GM12878 (cell line): ENCODE data around the gene LSMEM2. TPM values are rescaled to one million over a fixed set of nuclear protein-coding genes. Genes with fewer than 3 reads are reported as not detected.

Experiments
- ATAC-seq: fragments of 200-7000 bp; cut with Tn5 transposase; 3 replicates; pipeline ENCODE4 v1.9.1; 2020; ENCODE audit warnings: mild to moderate bottlenecking, moderate library complexity
- BruUV-seq: library from RNA; stranded (reverse); fragments of 400-500 nt; replicated peaks from 2 replicates; lab custom pipeline; 2021; lab: Mats Ljungman, UMichigan
- CTCF ChIA-PET: fragments of 300-600 bp; sonication (Branson Sonifier 250); formaldehyde crosslinking; extraction: SDS; loops from one replicate; lab custom pipeline; 2021; ENCODE audit warnings: inconsistent platforms; lab: Yijun Ruan, JAX
- POLR2A ChIA-PET: fragments of 350-600 bp; formaldehyde crosslinking; extraction: SDS; loops from one replicate; lab custom pipeline; 2021; ENCODE audit warnings: inconsistent platforms; lab: Charles Lee
- RAD21 ChIA-PET: fragments of 300-600 bp; sonication (Branson Sonifier 250); formaldehyde crosslinking; loops from one replicate; lab custom pipeline; 2023; ENCODE audit warnings: antibody characterized with exemption; ENCODE audit not compliant: unreplicated experiment; lab: Charles Lee
- SMC1A ChIA-PET: fragments of 300-600 bp; sonication (Branson Sonifier 250); formaldehyde crosslinking; loops from one replicate; lab custom pipeline; 2023; ENCODE audit not compliant: unreplicated experiment, uncharacterized antibody; lab: Charles Lee
- DNase-seq: peaks from one replicate; pipeline ENCODE4 v3.0.0-alpha.2; 2011; ENCODE audit warnings: low read depth, low spot score
- FAIRE-seq: peaks from 3 replicates; lab custom pipeline; 2011; peaks lifted over from hg19 to GRCh38; lab: Jason Lieb, UNC
- H2AFZ ChIP-seq: 2 replicates; pipeline ENCODE4 v1.6.0; 2011; ENCODE audit warnings: low read depth, low read length, control low read depth; ENCODE audit not compliant: control insufficient read depth
- H3K27ac ChIP-seq: 2 replicates; pipeline ENCODE4 v1.5.1; 2011; ENCODE audit warnings: control low read depth; ENCODE audit not compliant: control insufficient read depth, insufficient read depth
- H3K27me3 ChIP-seq, 2 experiments: replicated peaks in 1 of 2; 2 replicates each; pipeline versions ENCODE4 v1.6.0 to v1.6.1; 2011; ENCODE audit warnings: low read length in 1 of 2; ENCODE audit not compliant: control insufficient read depth in 2 of 2, insufficient read depth in 2 of 2
- H3K36me3 ChIP-seq, 2 experiments: 2 replicates each; pipeline ENCODE4 v1.5.1; 2011; ENCODE audit warnings: low read length in 1 of 2; ENCODE audit not compliant: control insufficient read depth in 2 of 2, insufficient read depth in 2 of 2
- H3K4me1 ChIP-seq: 2 replicates; pipeline ENCODE4 v1.6.1; 2011; ENCODE audit warnings: mild to moderate bottlenecking, low read length, moderate library complexity, mixed read lengths; ENCODE audit not compliant: control insufficient read depth, insufficient read depth
- H3K4me2 ChIP-seq: 2 replicates; pipeline ENCODE4 v1.6.0; 2011; ENCODE audit warnings: control low read depth; ENCODE audit not compliant: control insufficient read depth, insufficient read depth
- H3K4me3 ChIP-seq: fragments of 200-600 bp; sonication (generic); 2 replicates; pipeline ENCODE4 v1.5.1; 2016
- H3K79me2 ChIP-seq: 2 replicates; pipeline ENCODE4 v1.6.0; 2011; ENCODE audit warnings: low read length; ENCODE audit not compliant: control insufficient read depth, insufficient read depth
- H3K9ac ChIP-seq: 2 replicates; pipeline ENCODE4 v1.8.0; 2011; ENCODE audit warnings: low read length, control low read depth, mixed read lengths; ENCODE audit not compliant: control insufficient read depth, insufficient read depth
- H3K9me3 ChIP-seq: replicated peaks from 3 replicates; pipeline ENCODE4 v1.5.1; 2011; ENCODE audit warnings: mild to moderate bottlenecking, low read length; ENCODE audit not compliant: control insufficient read depth, insufficient read depth
- H4K20me1 ChIP-seq: 2 replicates; pipeline ENCODE4 v1.6.0; 2011; ENCODE audit not compliant: control insufficient read depth, insufficient read depth
- EED ChIP-seq: sonication (generic); IDR thresholded peaks from 2 replicates; pipeline ENCODE4 v1.6.1; 2016; ENCODE audit warnings: antibody characterized with exemption, low read depth
- EGR1 ChIP-seq, 2 experiments: IDR thresholded peaks; 1 replicate in 1 of 2; 2 replicates in 1 of 2; pipeline ENCODE4 v1.6.1; 2011 to 2012; ENCODE audit warnings: low read depth in 2 of 2, low read length in 2 of 2, borderline replicate concordance in 1 of 2, mild to moderate bottlenecking in 1 of 2, moderate library complexity in 1 of 2
- FOS ChIP-seq: IDR thresholded peaks from 3 replicates; pipeline ENCODE4 v1.6.1; 2011; ENCODE audit warnings: borderline replicate concordance; ENCODE audit not compliant: insufficient read length; ENCODE audit errors: extremely low read depth
- GATAD2B ChIP-seq: fragments of 450-650 bp; conservative IDR thresholded peaks from 2 replicates; pipeline ENCODE4 v1.6.1; 2017; ENCODE audit warnings: low read depth, mild to moderate bottlenecking, moderate library complexity
- IKZF1 ChIP-seq: fragments of 450-650 bp; conservative IDR thresholded peaks from 2 replicates; pipeline ENCODE4 v1.6.1; 2017; ENCODE audit warnings: antibody characterized with exemption, mild to moderate bottlenecking
- LARP7 ChIP-seq: fragments of 450-650 bp; IDR thresholded peaks from 2 replicates; pipeline ENCODE4 v1.6.1; 2017; ENCODE audit warnings: mild to moderate bottlenecking
- MEF2A ChIP-seq: IDR thresholded peaks from 2 replicates; pipeline ENCODE4 v1.6.1; 2011; ENCODE audit warnings: low read depth, mild to moderate bottlenecking, low read length, moderate library complexity; ENCODE audit not compliant: insufficient read depth
- MXI1 ChIP-seq: fragments of 150-350 bp; IDR thresholded peaks from 2 replicates; pipeline ENCODE4 v1.6.1; 2011; ENCODE audit warnings: low read depth, mild to moderate bottlenecking, inconsistent platforms, low read length, improper control_type of control experiment
- MYB ChIP-seq: fragments of 150-350 bp; IDR thresholded peaks from 2 replicates; pipeline ENCODE4 v1.6.1; 2014; ENCODE audit warnings: mild to moderate bottlenecking, low read depth, low read length, borderline replicate concordance
- MYC ChIP-seq: IDR thresholded peaks from 2 replicates; pipeline ENCODE4 v1.6.1; 2011; ENCODE audit warnings: mild to moderate bottlenecking, low read length, moderate library complexity, inconsistent platforms; ENCODE audit not compliant: insufficient read depth, insufficient replicate concordance, insufficient read length, severe bottlenecking
- NFYA ChIP-seq: IDR thresholded peaks from 2 replicates; pipeline ENCODE4 v1.6.1; 2011; ENCODE audit warnings: low read depth, mild to moderate bottlenecking, low read length, improper control_type of control experiment, borderline replicate concordance
- NFYB ChIP-seq: IDR thresholded peaks from 2 replicates; pipeline ENCODE4 v1.6.1; 2011; ENCODE audit warnings: low read depth, mild to moderate bottlenecking, low read length, improper control_type of control experiment, moderate library complexity; ENCODE audit not compliant: insufficient read depth
- PAX8 ChIP-seq: fragments of 450-650 bp; IDR thresholded peaks from 2 replicates; pipeline ENCODE4 v1.6.1; 2017; ENCODE audit warnings: mild to moderate bottlenecking, moderate library complexity
- RCOR1 ChIP-seq: conservative IDR thresholded peaks from 2 replicates; pipeline ENCODE4 v1.6.1; 2012; ENCODE audit warnings: low read depth, low read length, improper control_type of control experiment
- TBL1XR1 ChIP-seq: IDR thresholded peaks from 2 replicates; pipeline ENCODE4 v1.6.1; 2012; ENCODE audit warnings: low read depth, low read length, improper control_type of control experiment
- TCF12 ChIP-seq: IDR thresholded peaks from 2 replicates; pipeline ENCODE4 v1.6.1; 2011; ENCODE audit warnings: low read depth, mild to moderate bottlenecking, low read length
- TCF3 ChIP-seq: IDR thresholded peaks from 2 replicates; pipeline ENCODE4 v1.6.1; 2012; ENCODE audit warnings: low read depth, mild to moderate bottlenecking, low read length, borderline replicate concordance; ENCODE audit not compliant: insufficient read depth
- YY1 ChIP-seq: IDR thresholded peaks from 2 replicates; pipeline ENCODE4 v1.6.1; 2011; ENCODE audit warnings: low read depth, mild to moderate bottlenecking, low read length
- ZBTB33 ChIP-seq: fragments of 450-650 bp; IDR thresholded peaks from 2 replicates; pipeline ENCODE4 v1.6.1; 2017; ENCODE audit warnings: mild to moderate bottlenecking
- ZNF207 ChIP-seq: fragments of 450-650 bp; IDR thresholded peaks from 2 replicates; pipeline ENCODE4 v1.6.1; 2014; ENCODE audit warnings: antibody characterized with exemption, mild to moderate bottlenecking, borderline replicate concordance
- ZNF384 ChIP-seq: IDR thresholded peaks from 2 replicates; pipeline ENCODE4 v1.6.1; 2012; ENCODE audit warnings: low read depth, mild to moderate bottlenecking, low read length, improper control_type of control experiment, borderline replicate concordance
- WGBS: methylation state at CpG from one replicate; pipeline ENCODE4 v1.1.6; 2016; ENCODE audit warnings: low lambda C conversion rate; ENCODE audit not compliant: insufficient replicate concordance, insufficient coverage; ENCODE audit errors: missing lambda C conversion rate; 5-methylcytosine and 5-hydroxymethylcytosine counted together
- in situ Hi-C: fragments of 300-500 bp; cut with MboI; formaldehyde crosslinking; loops from 9 replicates; pipeline ENCODE4 v1.14.3; 2018; ENCODE audit warnings: mixed read lengths
- intact Hi-C: fragments of 100-400 bp; cut with micrococcal nuclease; formaldehyde crosslinking; loops from one replicate; pipeline ENCODE4 v1.14.2; 2022; ENCODE audit not compliant: unreplicated experiment
- polyA plus RNA-seq, 11 experiments: library from polyadenylated mRNA; depleted of rRNA in 4 of 11; unstranded in 6 of 11; stranded (reverse) in 5 of 11; fragments of >200 nt; fragmentation: Nextera tagmentation in 4 of 11; fragmentation: Illumina TruSeq in 1 of 11; extraction: Ambion mirVana in 4 of 11; extraction: Trizol in 1 of 11; gene quantifications; 1 replicate in 1 of 11; 2 replicates in 10 of 11; pipeline versions ENCODE4 v1.2.1 to v1.2.3, GENCODE V29; 2011 to 2016; ENCODE audit warnings: inconsistent platforms in 2 of 11, missing spikeins in 2 of 11, low read depth in 1 of 11
- total RNA-seq, 4 experiments: library from RNA; depleted of rRNA in 3 of 4; stranded (reverse); fragments of >200 nt in 3 of 4; fragmentation: Illumina TruSeq in 1 of 4; extraction: Trizol in 1 of 4; gene quantifications; 2 replicates each; pipeline versions ENCODE4 v1.2.1 to v1.2.3, GENCODE V29; 2013 to 2021

LSMEM2 gene
- total and polyA plus RNA-seq, 10 of the 15 experiments (the other 5 are each of a cell fraction or from before 2014, with no cell fraction given) = 0.17 TPM; not detected in 9

- TF ChIP-seq IKZF1 = no peak
- no peak for TF ChIP-seq YY1
- no peak for TF ChIP-seq TBL1XR1
- no peak for TF ChIP-seq ZNF384
- TF ChIP-seq RCOR1 = no peak
- no peak for TF ChIP-seq EGR1 (IDR thresholded peaks at IDR 0.05; ENCODE audit: borderline replicate concordance in 1 of 2, low read depth in 2 of 2, low read length in 2 of 2)
- no peak for TF ChIP-seq ZBTB33
- TF ChIP-seq TCF3 = no peak
- TF ChIP-seq FOS = no peak
These were observed 41.2 kb downstream of the LSMEM2 start (continued) for GRCh38 chr3:50319894-50320625.

- WGBS = under 1% methylated on average over 38 of the region's 45 CpGs
- in situ Hi-C loops (no loop called here), intact Hi-C loops (loop anchor here (1.0 kb wide), 1 partner anchor 22 kb away; the partner anchor contains the start of genes HYAL3 and NAA80)
- DNase-seq = no peak
- POLR2A ChIA-PET = interaction anchor here (0.5 to 2.0 kb wide), 5 partner anchors 15 to 1733 kb away, joined by 3 to 12 read pairs (median 4); partner anchors contain the start of genes HYAL3 and NAA80
- Histone ChIP-seq H4K20me1 (no peaks in the 10 kb centered on the region), H2AFZ (peak overlapping the region; percentile 92), H3K27ac (peak overlapping the region; percentile 88), H3K79me2 (peaks cover 5% of the 10 kb centered on the region), H3K4me2 (peak overlapping the region; percentile 64), H3K4me1 (peaks cover 23% of the 10 kb centered on the region), H3K9me3 (no peaks in the 10 kb centered on the region), H3K36me3 (peaks cover 2 to 4% of the 10 kb centered on the region in 2 experiments; a peak in 2 of 4 replicates), H3K27me3 (no peaks in the 10 kb centered on the region), H3K9ac (peak overlapping the region; percentile 83), H3K4me3 (peak overlapping the region; percentile 70)
- peak; percentile 74 for ATAC-seq
- CTCF ChIA-PET = interaction anchor here (0.5 to 5.1 kb wide), 5 partner anchors 15 to 48 kb away, joined by 3 to 72 read pairs (median 3); partner anchors contain the start of genes HYAL3, NAA80 and RASSF1
- FAIRE-seq = no peak
- SMC1A ChIA-PET = no interaction called here
- BruUV-seq = no TSS peak
- RAD21 ChIA-PET = interaction anchor here (0.6 to 1.6 kb wide), 7 partner anchors 16 to 232 kb away, joined by 3 to 6 read pairs (median 3); partner anchors contain the start of genes HYAL3, IFRD2, NAA80 and RBM5
- TF ChIP-seq PAX8 (no peak), EED (no peak), RCOR1 (no peak), GATAD2B (0 out of 2 replicates have a peak, but pooled peaks have one; percentile 93), ZNF207 (no peak), NFYA (no peak), MEF2A (no peak), NFYB (no peak), MYB (no peak), TCF12 (no peak), MXI1 (peak; percentile 71), MYC (no peak), LARP7 (no peak)
These were observed 42.0 kb downstream of the LSMEM2 start for GRCh38 chr3:50320853-50321335.
